HEK293T (cell line): ENCODE results near the gene PINK1.
A peak's percentile ranks its signal among the peaks of the same experiment; 100 is the strongest.

Experiments
- CTCF ChIA-PET: fragments of 350-600 bp; formaldehyde crosslinking; extraction: SDS; loops from one replicate; lab custom pipeline; 2021; ENCODE audit warnings: antibody characterized with exemption, inconsistent platforms; lab: Yijun Ruan, JAX
- POLR2A ChIA-PET: fragments of 350-600 bp; formaldehyde crosslinking; extraction: SDS; loops from one replicate; lab custom pipeline; 2020; ENCODE audit warnings: antibody characterized with exemption, inconsistent platforms; lab: Yijun Ruan, JAX
- DNase-seq: peaks from one replicate; pipeline ENCODE4 v3.0.0; 2012; ENCODE audit warnings: mixed read lengths; ENCODE audit errors: extremely low spot score
- ARNT ChIP-seq: fragments of 450-650 bp; IDR thresholded peaks from 2 replicates; pipeline ENCODE4 v1.6.1; 2017; ENCODE audit warnings: mild to moderate bottlenecking
- BHLHE40 ChIP-seq: fragments of 450-650 bp; IDR thresholded peaks from 2 replicates; pipeline ENCODE4 v1.6.1; 2016; ENCODE audit warnings: mild to moderate bottlenecking, moderate library complexity, borderline replicate concordance
- CTBP1 ChIP-seq: fragments of 450-650 bp; IDR thresholded peaks from 2 replicates; pipeline ENCODE4 v1.6.1; 2016; ENCODE audit warnings: borderline replicate concordance
- ELF4 ChIP-seq: fragments of 450-650 bp; IDR thresholded peaks from 2 replicates; pipeline ENCODE4 v1.6.1; 2017; ENCODE audit warnings: antibody characterized with exemption
- FOXA1 ChIP-seq: fragments of 450-650 bp; IDR thresholded peaks from 2 replicates; pipeline ENCODE4 v1.6.1; 2016; ENCODE audit warnings: mild to moderate bottlenecking
- FOXK2 ChIP-seq: fragments of 450-650 bp; IDR thresholded peaks from 2 replicates; pipeline ENCODE4 v1.6.1; 2016; ENCODE audit warnings: mild to moderate bottlenecking
- FOXM1 ChIP-seq: fragments of 450-650 bp; IDR thresholded peaks from 2 replicates; pipeline ENCODE4 v1.6.1; 2017; ENCODE audit warnings: mild to moderate bottlenecking, borderline replicate concordance
- HDGF ChIP-seq: fragments of 450-650 bp; IDR thresholded peaks from 2 replicates; pipeline ENCODE4 v1.6.1; 2017; ENCODE audit warnings: antibody characterized with exemption, borderline replicate concordance
- L3MBTL2 ChIP-seq: fragments of 450-650 bp; conservative IDR thresholded peaks from 2 replicates; pipeline ENCODE4 v1.6.1; 2016; ENCODE audit warnings: mild to moderate bottlenecking
- LEF1 ChIP-seq: fragments of 450-650 bp; IDR thresholded peaks from 2 replicates; pipeline ENCODE4 v1.6.1; 2017; ENCODE audit warnings: mild to moderate bottlenecking, borderline replicate concordance
- NFRKB ChIP-seq: fragments of 450-650 bp; IDR thresholded peaks from 2 replicates; pipeline ENCODE4 v1.6.1; 2016; ENCODE audit warnings: mild to moderate bottlenecking, moderate library complexity
- SP1 ChIP-seq: fragments of 450-650 bp; IDR thresholded peaks from 2 replicates; pipeline ENCODE4 v1.6.1; 2017
- SUZ12 ChIP-seq: fragments of 450-650 bp; IDR thresholded peaks from 2 replicates; pipeline ENCODE4 v1.6.1; 2016; ENCODE audit warnings: mild to moderate bottlenecking
- TARDBP ChIP-seq: fragments of 450-650 bp; IDR thresholded peaks from 2 replicates; pipeline ENCODE4 v1.6.1; 2016
- ZNF384 ChIP-seq: fragments of 450-650 bp; IDR thresholded peaks from 2 replicates; pipeline ENCODE4 v1.6.1; 2016
- TF ChIP-seq, protein P1 (sequence below): fragments of 450-650 bp; IDR thresholded peaks from 2 replicates; pipeline ENCODE4 v1.6.1; 2016

Gene PINK1

DNA sequence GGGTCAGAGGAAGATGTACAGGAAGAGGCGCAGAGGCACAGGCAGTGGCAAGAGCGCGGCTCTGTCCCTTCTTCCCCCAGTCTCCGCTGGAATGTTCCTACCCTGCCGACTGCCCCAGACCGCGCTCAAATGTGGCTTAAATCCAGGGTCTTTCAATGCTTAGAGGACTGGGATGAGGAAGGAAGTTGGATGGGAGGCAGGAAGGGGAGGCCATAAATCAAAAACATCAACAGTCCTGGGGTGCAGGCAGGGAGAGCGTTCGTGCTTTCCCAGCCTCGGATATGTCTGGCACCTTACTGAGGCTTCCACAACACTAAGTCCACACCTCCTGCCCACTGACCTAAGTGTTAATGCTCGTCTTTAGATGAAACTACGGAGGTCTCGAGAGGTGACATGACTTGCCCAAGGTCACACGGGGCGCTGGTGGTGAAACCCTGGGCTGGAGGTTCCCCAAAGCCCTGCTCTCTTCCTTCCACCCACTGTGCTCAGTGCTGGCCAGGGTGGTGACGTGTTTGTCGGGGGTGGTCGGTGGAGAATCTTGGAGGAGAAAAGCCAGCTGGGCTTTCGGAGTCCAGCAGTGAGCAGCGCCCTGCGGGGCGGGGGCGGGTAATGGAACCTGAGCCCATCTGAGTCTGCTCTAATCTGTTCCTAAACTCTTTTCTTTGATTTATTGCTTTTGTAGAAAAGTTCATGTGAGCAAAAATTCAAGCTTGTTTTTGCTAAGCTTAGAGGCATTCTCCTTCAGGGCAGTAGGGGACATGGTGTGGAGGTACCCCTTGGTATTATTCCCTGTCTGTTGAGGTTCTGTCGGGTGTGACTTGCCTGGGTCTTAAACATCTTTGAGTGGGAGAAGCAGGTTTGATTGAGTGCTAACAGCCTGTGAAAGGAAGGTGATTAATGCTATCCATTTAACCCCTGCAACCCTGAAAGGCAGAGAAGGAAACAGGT, 43.7 kb upstream of the PINK1 start:
- peak; percentile 42 for DNase-seq
- TF ChIP-seq ARNT (no peak), CTBP1 (no peak)
- TF ChIP-seq, protein P1, sequence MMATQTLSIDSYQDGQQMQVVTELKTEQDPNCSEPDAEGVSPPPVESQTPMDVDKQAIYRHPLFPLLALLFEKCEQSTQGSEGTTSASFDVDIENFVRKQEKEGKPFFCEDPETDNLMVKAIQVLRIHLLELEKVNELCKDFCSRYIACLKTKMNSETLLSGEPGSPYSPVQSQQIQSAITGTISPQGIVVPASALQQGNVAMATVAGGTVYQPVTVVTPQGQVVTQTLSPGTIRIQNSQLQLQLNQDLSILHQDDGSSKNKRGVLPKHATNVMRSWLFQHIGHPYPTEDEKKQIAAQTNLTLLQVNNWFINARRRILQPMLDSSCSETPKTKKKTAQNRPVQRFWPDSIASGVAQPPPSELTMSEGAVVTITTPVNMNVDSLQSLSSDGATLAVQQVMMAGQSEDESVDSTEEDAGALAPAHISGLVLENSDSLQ: peak; percentile 65
- ChIA-PET CTCF (interaction anchor here (0.6 to 1.3 kb wide), 5 partner anchors 9 to 47 kb away, joined by 3 to 8 read pairs (median 3); partner anchors contain the start of gene PINK1), POLR2A (interaction anchor here (1.1 to 2.2 kb wide), 2 partner anchors 44 to 72 kb away, joined by 3 to 11 read pairs; partner anchors contain the start of genes DDOST and PINK1)

DNA sequence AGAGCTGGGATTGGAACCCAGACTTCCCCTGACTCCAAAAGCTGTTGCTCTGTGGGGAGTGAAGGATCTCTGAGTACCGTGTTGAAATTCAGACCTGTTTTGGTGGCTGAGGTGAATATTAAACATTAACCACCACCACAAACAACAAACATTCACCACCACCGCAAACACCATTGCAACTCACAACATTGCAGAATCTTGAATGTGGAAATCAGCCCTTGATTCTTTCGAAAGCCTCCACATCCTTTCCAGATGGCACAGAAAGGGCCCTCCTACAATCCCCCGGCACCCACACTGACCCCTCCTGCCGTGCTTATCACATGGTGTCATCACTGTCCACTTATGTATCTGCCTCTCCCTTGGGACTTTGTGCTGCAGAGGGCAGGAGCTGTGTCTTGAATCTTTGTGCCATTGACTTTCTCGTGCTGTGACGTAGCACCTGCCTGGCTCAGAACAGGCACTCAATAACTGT, 42.9 kb upstream of the PINK1 start:
- POLR2A ChIA-PET: interaction anchor here (2.2 kb wide), 1 partner anchor 43 kb away, joined by 11 read pairs; the partner anchor contains the start of gene PINK1
- CTCF ChIA-PET: interaction anchor here (0.6 to 1.3 kb wide), 3 partner anchors 14 to 46 kb away, joined by 3 to 8 read pairs (median 3); no protein-coding TSS in a partner anchor
- TF ChIP-seq ZNF384 (no peak), ELF4 (no peak), LEF1 (no peak), SUZ12 (no peak), FOXK2 (no peak), HDGF (no peak), NFRKB (no peak), ARNT (no peak), TARDBP (no peak), FOXA1 (no peak), L3MBTL2 (no peak)
- TF ChIP-seq, protein P1: no peak
- DNase-seq: no peak

DNA sequence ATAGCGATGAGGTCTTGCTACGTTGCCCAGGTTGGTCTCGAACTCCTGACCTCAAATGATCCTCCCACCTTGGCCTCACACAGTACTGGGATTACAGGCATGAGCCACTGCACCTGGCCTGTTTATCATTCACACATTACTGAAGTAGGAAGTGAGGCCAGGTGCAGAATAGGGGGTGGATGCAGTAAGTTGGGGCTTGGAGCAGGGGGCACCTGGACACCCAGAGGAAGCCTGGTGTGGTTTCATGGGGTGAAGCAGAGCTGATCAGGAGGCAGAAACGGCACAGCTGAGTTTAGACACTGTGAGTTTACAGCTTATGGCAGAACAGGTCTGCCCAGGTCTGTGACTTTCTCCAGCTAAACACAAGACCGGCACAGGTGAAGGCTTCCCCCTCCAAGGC, 39.5 kb upstream of the PINK1 start:
- TF ChIP-seq TARDBP (no peak), SP1 (no peak), ZNF384 (no peak), L3MBTL2 (no peak), CTBP1 (no peak), HDGF (no peak), SUZ12 (no peak), BHLHE40 (no peak), FOXK2 (no peak), FOXA1 (no peak), ELF4 (no peak), LEF1 (no peak), ARNT (no peak), FOXM1 (no peak), NFRKB (no peak)
- TF ChIP-seq, protein P1: no peak
- ChIA-PET CTCF (interaction anchor here (0.9 kb wide), 1 partner anchor 40 kb away, joined by 3 read pairs; no protein-coding TSS in a partner anchor), POLR2A (no interaction called here)
- no peak for DNase-seq

DNA sequence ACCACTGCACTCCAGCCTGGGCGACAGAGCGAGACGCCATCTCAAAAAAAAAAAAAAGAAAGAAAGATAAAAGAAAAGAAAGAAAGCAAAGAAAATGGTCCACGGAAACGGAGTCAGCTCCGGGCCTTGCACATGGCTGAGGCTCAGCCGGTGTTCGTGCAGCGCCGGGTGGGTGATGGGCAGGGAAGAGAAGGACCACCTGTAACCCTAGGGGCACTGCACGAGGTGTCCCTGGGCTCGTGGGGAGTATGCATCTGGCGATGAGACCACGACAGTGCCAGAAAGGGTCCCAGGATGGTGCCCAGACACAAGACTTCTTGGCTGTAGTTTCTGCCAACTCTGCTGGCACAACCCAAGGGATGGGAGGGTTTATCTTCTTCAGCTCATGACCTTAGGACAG, 38.5 kb upstream of the PINK1 start:
- ChIA-PET CTCF (no interaction called here), POLR2A (interaction anchor here (1.5 kb wide), 1 partner anchor 39 kb away, joined by 4 read pairs; no protein-coding TSS in a partner anchor)

DNA sequence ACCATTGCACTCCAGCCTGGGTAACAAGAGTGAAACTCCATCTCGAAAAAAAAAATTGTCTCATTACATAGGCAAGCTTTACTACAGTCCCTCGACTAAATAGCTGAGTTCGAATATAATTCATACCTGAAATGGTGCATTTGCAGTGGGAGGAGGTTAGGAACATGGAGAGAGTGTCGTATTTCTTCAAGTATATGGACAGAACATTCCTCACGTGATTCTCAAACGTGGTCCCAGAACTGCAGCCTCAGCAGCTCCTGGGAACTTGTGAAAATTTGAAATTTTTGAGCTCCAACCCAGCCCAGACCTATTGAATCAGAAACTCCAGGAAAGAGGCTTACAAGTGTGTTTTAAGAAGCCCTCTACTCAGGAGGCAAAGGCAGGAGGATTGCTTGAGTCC, 37.2 kb upstream of the PINK1 start:
- TF ChIP-seq L3MBTL2 (no peak; the same call in 1 of the 2 replicates), LEF1 (no peak), SUZ12 (no peak), ZNF384 (no peak), ELF4 (no peak), HDGF (no peak), ARNT (no peak), NFRKB (no peak), SP1 (no peak), FOXK2 (no peak)
- TF ChIP-seq, protein P1: no peak
- POLR2A ChIA-PET: no interaction called here
- CTCF ChIA-PET: interaction anchor here (1.0 kb wide), 1 partner anchor 37 kb away, joined by 6 read pairs; the partner anchor contains the start of gene PINK1
- DNase-seq: no peak

More for the DNA sequence above, 38.5 kb upstream of the PINK1 start:
- DNase-seq: no peak
- TF ChIP-seq CTBP1: no peak
- TF ChIP-seq SP1: no peak
- TF ChIP-seq L3MBTL2: no peak
- no peak for TF ChIP-seq ELF4
- TF ChIP-seq LEF1: no peak
- TF ChIP-seq ARNT: no peak
